Measurements from ENCODE around the gene TYR.
"Not testable (repeated sequence)": the region's sequence is repeated elsewhere in the genome, so short reads cannot be mapped to it uniquely, and the experiment has no call there.

Gene TYR

GRCh38 chr11:89177691-89178231 lies at the start of gene TYR:
TSS of gene TYR (plus strand) at chr11:89177875. CDS start at chr11:89177954, 79 bp downstream.
- no peak for FAIRE-seq

GRCh38 chr11:89136606-89137005 lies 41.1 kb upstream of the TYR start:
- no peak for FAIRE-seq

GRCh38 chr11:89147229-89147628 lies 30.4 kb upstream of the TYR start:
- FAIRE-seq, result no peak

GRCh38 chr11:89159974-89160373 lies 17.7 kb upstream of the TYR start:
- FAIRE-seq, result no peak

- no peak for FAIRE-seq
These were observed 15.7 kb upstream of the TYR start for GRCh38 chr11:89161949-89162348.

GRCh38 chr11:89163686-89164085 lies 14.0 kb upstream of the TYR start:
- no peak for FAIRE-seq

- no peak for FAIRE-seq
These were observed 9.3 kb upstream of the TYR start for GRCh38 chr11:89168396-89168795.

- FAIRE-seq, result no peak
These were observed 1.9 kb upstream of the TYR start for GRCh38 chr11:89175796-89176195.

GRCh38 chr11:89176938-89177337 lies 737 bp upstream of the TYR start:
- no peak for FAIRE-seq

GRCh38 chr11:89181111-89181510 lies 3.4 kb downstream of the TYR start:
- FAIRE-seq, result no peak

- FAIRE-seq, result no peak
These were observed 5.3 kb downstream of the TYR start for GRCh38 chr11:89182773-89183518.

GRCh38 chr11:89184021-89184420 lies 6.3 kb downstream of the TYR start:
- FAIRE-seq, result no peak

GRCh38 chr11:89189776-89190175 lies 12.1 kb downstream of the TYR start:
- FAIRE-seq, result no peak

GRCh38 chr11:89201138-89201537 lies 23.5 kb downstream of the TYR start:
- no peak for FAIRE-seq

- FAIRE-seq, result no peak
These were observed 26.1 kb downstream of the TYR start for GRCh38 chr11:89203814-89204213.

GRCh38 chr11:89205378-89205777 lies 27.7 kb downstream of the TYR start:
- no peak for FAIRE-seq

- no peak for FAIRE-seq
These were observed 43.1 kb downstream of the TYR start for GRCh38 chr11:89220684-89221339.

- no peak for FAIRE-seq
These were observed 57.4 kb downstream of the TYR start for GRCh38 chr11:89235083-89235482.

GRCh38 chr11:89235976-89236375 lies 58.3 kb downstream of the TYR start:
- no peak for FAIRE-seq

- not testable (repeated sequence) for FAIRE-seq
These were observed 69.3 kb downstream of the TYR start for GRCh38 chr11:89247007-89247406.

GRCh38 chr11:89249196-89249595 lies 71.5 kb downstream of the TYR start:
- FAIRE-seq, result no peak

- FAIRE-seq, result not testable (repeated sequence)
These were observed 83.8 kb downstream of the TYR start for GRCh38 chr11:89261483-89261882.

GRCh38 chr11:89267660-89268302 lies 90.1 kb downstream of the TYR start:
- no peak for FAIRE-seq

Measured in islet of Langerhans (tissue), 1 donor.